ENCODE data around the gene SUN5.

SUN5 gene

GRCh38 chr20:32995802-32996201, 8.4 kb downstream of the SUN5 start:
- no peak for DNase-seq (ENCODE audit: low read depth)

- DNase-seq (ENCODE audit: low read depth): no peak
Measured at GRCh38 chr20:32993496-32994050, 10.7 kb downstream of the SUN5 start.

DNA sequence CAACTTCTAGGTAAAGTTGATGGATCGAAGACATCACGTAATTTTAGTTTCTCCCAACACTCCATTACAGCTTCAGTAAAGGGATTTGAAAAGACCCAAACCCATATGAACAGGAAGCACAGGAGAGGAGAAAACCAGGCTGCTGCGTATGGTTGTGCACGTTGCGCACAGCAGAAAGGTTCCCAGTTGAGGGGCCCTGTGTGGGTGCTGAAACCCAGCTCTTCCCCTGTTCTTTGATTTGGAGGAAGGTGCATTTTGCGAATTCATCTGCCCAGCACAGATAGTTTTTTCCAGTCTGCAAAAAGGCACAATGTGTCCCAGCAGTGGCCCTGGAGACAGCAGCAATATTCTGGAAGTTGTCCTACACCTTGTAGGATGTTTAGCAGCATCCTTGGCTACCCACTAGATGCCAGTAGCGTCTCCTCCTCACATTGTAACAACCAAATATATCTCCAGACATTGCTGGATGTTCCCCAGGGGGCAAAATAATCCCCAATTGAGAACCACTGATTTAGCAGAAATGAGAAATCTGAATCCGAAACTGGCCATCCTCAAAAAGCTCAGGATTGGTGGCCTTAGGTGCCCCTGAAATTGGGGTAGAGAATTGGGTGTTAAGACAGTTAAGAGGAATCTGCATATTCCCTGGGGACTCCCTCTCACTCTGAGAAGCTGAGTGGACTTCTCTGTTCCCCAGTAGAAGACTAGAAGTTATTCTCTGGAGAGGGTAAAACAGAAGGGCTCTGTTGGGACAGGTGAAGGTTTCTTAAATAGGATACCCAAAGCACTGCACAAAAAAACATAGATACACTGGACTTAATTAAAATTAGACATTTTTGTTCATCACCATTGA, 12.2 kb downstream of the SUN5 start:
- no peak for DNase-seq (ENCODE audit: low read depth)

GRCh38 chr20:32991383-32991782, 12.8 kb downstream of the SUN5 start:
- DNase-seq (ENCODE audit: low read depth): no peak

DNA sequence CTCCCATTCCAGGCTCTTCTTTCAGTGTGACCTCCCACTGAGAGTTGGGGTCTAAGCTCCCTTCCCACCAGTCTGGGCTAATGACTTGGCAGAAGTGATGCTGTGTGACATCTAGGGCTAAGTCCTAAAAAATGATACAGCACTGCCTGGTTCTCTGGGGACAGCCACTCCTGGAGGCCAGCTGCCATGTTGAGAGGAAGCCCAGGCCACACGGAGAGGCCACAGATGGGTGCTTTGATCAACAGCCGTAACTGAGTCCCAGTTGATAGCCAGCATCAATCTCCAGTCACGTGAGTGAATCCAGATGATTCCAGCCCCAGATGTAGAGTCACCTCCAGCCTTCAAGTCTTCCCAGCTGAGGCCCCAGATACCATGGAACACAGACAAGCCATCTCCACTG, 13.8 kb downstream of the SUN5 start:
- no peak for DNase-seq (ENCODE audit: low read depth)

DNA sequence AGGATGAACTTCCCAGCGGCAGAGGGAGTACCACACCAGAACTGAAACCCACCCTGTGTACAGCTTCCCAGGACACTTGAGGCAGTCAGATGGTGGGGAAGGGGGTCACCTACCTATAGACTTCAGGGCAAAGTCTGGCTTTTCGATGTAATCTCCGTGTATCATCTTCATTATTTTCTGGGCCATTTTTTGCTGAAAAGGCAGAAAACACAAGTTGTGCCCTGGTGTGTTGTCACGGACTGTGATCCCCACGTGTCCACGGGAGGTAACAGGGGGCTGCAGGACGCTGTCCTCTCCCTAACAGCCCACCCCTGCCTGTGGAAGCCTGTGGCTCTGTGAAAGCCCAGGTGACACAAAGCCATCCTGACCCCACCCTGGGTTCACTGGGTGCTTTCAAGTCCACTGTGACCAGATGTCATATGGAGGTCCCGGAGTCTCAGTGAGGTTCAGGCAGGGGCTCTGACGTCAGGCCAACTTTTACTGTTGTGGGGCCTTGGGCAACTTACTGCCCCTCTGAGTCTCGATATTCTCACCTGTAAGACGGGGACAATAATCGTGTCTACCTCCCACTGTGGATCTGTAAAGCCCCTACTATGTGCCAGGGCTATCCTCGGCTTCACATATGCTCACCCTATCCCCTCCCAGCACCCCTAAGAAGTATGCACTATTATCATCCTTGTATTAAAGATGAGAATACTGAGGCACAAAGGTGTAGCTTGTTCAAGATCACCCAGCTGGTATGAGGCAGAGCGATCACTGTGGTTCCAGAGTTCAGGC, 14.5 kb downstream of the SUN5 start:
- no peak for DNase-seq (ENCODE audit: low read depth)

DNA sequence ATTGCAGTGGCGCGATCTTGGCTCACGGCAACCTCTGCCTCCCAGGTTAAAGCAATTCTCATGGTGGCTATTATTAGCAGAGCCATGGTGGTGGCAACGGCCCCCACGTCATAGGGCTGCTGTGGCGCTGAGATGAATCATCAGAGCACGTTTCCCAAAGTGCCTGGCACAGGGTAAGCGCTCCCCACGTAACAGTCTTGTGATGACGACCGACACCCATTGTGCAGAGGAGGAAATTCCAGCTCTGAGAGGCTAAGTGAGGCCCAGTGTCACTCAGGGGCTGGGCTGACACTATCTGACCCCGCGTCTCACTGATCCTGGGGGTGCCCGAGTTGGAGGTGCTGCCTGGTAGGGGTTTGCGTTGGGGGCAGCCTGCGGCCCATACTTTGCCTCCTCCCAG, 16.2 kb downstream of the SUN5 start:
- no peak for DNase-seq (ENCODE audit: low read depth)

DNA sequence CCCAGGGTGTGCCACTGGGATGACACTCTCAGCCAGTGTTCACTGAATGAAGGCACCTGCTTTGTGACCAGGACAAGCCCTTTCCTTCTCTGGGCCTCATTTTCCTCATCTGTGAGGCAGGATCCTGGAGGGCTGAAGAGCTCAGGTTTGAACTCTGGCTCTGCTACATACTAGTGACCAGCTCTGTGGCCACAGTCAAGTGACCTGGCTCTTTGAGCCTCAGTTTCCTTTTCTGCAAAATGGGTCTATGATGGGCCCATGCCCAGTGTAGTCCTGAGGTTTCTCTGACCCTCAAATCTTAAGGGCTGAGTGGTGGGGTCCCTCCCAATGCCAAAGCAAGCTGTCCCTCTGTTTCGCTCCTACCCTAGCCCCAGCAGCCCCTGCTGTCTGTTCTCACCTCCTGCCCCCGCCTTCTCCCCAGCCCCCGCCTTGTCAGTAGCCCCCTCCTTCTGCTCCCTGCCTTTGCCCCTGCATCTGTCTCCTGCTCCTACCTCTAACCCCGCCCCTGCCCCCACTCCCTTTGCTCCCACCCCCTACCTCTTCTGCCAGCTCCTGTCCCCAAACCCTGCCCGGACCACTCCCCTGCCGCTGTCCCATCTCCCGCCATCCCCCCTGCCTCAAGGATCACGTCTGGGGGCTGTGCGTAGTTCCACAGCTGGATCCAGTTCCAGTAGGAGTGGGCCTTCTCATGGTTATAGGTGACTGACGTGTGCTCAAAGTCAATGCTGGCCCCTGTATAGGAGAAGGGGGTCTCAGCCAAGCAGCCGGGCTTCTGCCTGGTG, 17.0 kb downstream of the SUN5 start:
- no peak for DNase-seq (ENCODE audit: low read depth)

- no peak for DNase-seq (ENCODE audit: low read depth)
Measured at GRCh38 chr20:32986331-32986966, 17.8 kb downstream of the SUN5 start.

DNA sequence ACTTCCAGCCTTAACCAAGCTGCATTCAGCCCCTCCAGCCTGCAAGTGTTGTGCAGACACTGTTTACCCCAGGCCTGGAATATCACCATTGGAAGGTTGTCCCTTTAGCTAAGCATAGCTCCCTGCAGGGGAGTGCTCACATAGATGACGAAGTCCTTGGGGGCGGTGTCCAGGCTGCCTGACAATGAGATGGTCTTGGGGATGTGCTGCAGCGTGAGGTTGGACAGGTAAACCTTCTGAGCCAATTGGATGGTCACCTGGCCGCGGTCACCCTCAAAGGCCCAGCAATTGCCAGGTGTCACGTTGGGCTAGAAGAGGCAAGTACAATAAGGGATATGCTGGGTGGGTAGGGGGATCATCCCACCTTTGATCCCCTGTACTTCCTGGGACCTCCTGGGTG, 18.6 kb downstream of the SUN5 start:
- no peak for DNase-seq (ENCODE audit: low read depth)

DNA sequence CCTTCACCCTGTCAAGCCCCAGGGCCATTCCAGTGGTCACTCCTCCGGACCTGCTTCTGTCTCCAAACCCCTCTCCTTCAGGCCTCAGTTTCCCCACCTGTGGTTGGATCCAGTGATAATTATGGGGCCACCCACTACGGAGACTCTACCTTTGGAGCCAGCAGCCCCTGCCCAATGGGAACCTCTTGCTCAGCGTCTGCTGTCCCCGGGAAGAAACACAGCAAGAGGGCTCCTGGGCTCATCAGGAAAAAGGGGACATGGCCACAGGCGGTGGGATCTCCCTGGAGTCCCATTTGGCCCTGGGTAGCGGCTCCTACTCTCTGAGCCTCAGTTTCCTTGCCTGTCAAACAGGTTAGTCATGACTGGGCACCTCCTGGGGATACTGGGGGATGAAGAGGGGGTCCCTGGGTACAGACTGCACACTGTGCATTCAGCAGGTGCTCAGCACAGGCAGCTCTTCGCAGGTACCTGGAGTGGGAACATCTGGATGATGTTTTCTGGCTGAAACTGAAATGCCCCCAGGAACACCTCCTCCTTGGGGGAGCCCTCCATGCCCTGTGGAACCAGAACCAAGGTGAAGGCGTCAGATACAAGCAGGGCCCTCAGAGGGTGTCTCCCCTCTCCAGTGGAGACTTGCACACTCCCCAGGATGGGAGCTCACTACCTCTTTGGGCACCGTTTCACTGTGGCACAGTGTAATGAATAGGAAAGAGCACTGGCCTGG, 19.4 kb downstream of the SUN5 start:
- DNase-seq (ENCODE audit: low read depth): no peak

DNA sequence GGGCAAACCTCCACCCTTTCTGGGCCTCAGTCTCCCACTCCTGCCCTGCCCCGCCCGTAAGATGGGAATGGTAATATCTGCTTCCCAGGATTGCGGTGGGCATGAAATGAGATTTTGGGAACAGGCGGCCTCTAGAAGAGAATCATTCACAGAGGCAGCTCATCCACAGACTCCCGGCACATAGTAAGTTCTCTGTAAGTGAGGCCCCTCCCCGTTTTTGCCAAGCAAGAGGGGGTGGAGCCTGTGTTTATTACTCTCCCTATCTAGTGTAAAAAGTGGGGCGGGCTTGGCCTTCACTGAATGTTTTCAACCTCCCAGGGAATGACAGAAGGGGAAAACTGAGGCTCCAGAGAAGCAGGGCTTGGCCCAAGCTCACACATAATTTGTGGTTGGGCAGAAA, 20.0 kb downstream of the SUN5 start:
- no peak for DNase-seq (ENCODE audit: low read depth)

- DNase-seq (ENCODE audit: low read depth): no peak
Measured at GRCh38 chr20:32983459-32984112, 20.6 kb downstream of the SUN5 start.

DNA sequence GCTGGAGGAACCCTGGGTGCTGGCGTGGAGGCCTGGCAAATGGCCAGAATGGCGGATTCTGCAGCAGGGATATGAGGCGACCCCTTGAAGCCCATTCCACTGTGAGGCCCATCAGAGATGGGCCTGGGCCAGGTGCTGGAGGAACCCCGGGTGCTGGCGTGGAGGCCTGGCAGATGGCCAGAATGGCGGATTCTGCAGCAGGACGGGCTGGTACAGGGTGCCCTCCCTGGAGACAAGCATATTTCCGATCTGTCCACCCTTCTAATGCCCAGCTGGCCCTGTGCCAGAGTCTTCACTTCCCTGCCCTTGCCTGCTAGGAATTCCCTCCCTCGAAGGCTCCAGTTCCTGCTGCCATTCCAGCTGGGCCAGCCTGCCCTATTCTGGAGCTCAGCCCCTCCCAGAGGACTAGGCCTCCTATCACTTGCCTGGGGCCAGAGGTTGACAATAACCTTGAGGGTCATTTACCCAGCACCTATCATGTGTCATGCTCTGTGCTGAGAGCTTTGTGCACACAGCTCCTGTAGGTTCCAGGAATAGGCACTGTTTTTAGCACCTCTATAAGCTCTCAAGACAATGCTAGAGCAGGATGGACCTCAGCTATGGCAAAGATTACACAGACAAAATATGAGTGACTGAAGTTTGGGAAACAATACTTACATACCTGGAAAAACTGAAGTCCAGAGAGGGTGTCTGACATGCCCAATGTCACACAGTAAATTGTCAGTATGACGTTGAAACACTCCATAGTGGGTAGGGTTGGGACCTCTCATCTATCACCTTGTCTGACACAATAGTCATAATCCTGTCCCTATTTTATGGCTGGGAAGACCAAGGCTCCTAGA, 21.4 kb downstream of the SUN5 start:
- DNase-seq (ENCODE audit: low read depth): no peak

GRCh38 chr20:32980990-32981389, 23.2 kb downstream of the SUN5 start:
- no peak for DNase-seq (ENCODE audit: low read depth)

GRCh38 chr20:32980131-32980941, 23.9 kb downstream of the SUN5 start:
- DNase-seq (ENCODE audit: low read depth): no peak

DNA sequence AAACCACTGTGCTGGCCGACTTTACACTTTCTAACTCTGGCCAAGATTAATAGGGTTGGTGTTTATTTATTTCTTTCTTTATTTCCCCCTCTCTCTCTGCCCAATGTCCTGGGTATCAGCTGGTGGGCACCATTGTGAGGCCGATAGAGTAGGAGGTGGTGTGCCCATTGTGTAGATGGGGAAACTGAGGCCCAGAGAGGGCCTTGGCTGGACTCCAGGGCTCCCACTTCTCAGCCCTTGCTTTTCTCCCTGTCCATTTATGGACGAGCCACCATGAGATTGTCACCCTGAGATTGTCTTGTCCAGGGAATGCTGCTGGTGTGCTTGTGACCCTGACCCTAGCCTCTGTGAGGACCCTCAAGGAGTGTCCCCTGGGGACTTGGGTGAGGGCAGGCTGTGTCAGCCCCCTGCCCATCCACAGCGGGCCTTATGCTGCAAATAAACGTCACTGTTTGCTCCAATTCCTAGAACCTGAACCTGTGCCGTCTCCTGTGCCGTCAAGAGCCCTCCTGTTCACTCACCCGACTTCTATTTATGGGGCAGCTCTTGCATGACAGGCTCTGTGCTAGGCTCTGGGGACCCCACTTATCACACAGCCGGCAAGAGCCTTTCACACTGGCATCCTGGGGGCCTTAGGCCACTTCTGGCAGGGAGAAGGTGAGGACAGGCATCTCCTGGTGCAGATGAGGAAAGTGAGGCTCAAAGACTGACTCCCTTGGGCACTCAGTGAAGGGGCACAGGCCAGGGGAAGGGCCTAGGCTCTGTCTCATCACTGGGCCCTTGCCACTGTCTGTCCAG, 24.8 kb downstream of the SUN5 start:
- DNase-seq (ENCODE audit: low read depth): no peak

- DNase-seq (ENCODE audit: low read depth): no peak
Measured at GRCh38 chr20:32978009-32978335, 26.3 kb downstream of the SUN5 start.
